HG03280 (cell line): ENCODE results near the gene PACRG.

Experiments used
- ATAC-seq: cut with Tn5 transposase; IDR thresholded peaks from one replicate; pipeline ENCODE4 v1.9.1; 2021; ENCODE audit warnings: mild to moderate bottlenecking, moderate library complexity; ENCODE audit not compliant: unreplicated experiment

PACRG gene

GRCh38 chr6:163063561-163063960 lies 335.8 kb downstream of the PACRG start:
- ATAC-seq = no peak

GRCh38 chr6:163064397-163064796 lies 336.6 kb downstream of the PACRG start:
- ATAC-seq = no peak

GRCh38 chr6:163066200-163066599 lies 338.4 kb downstream of the PACRG start:
- ATAC-seq = no peak

GRCh38 chr6:163077134-163077533 lies 349.4 kb downstream of the PACRG start:
- no peak for ATAC-seq

- no peak for ATAC-seq
These were observed 350.9 kb downstream of the PACRG start for GRCh38 chr6:163078712-163079111.

- no peak for ATAC-seq
These were observed 352.5 kb downstream of the PACRG start for GRCh38 chr6:163080228-163080627.

- ATAC-seq = no peak
These were observed 355.4 kb downstream of the PACRG start for GRCh38 chr6:163083141-163083540.

- ATAC-seq = no peak
These were observed 357.7 kb downstream of the PACRG start for GRCh38 chr6:163085426-163085825.

GRCh38 chr6:163085861-163086623 lies 358.3 kb downstream of the PACRG start:
- no peak for ATAC-seq

- no peak for ATAC-seq
These were observed 358.8 kb downstream of the PACRG start for GRCh38 chr6:163086624-163086920.

GRCh38 chr6:163087981-163088380 lies 360.2 kb downstream of the PACRG start:
- ATAC-seq = no peak

GRCh38 chr6:163092876-163093275 lies 365.1 kb downstream of the PACRG start:
- no peak for ATAC-seq

- no peak for ATAC-seq
These were observed 367.1 kb downstream of the PACRG start for GRCh38 chr6:163094881-163095280.

GRCh38 chr6:163095401-163095800 lies 367.6 kb downstream of the PACRG start:
- no peak for ATAC-seq

GRCh38 chr6:163098827-163099479 lies 371.2 kb downstream of the PACRG start:
- ATAC-seq = no peak

- no peak for ATAC-seq
These were observed 371.9 kb downstream of the PACRG start for GRCh38 chr6:163099621-163100171.

GRCh38 chr6:163100259-163100658 lies 372.5 kb downstream of the PACRG start:
- no peak for ATAC-seq

- ATAC-seq = no peak
These were observed 385.7 kb downstream of the PACRG start for GRCh38 chr6:163113358-163113962.

GRCh38 chr6:163118941-163119340 lies 391.2 kb downstream of the PACRG start:
- no peak for ATAC-seq

- ATAC-seq = no peak
These were observed 392.4 kb downstream of the PACRG start for GRCh38 chr6:163120223-163120622.

- ATAC-seq = no peak
These were observed 393.5 kb downstream of the PACRG start for GRCh38 chr6:163121270-163121669.

- ATAC-seq = no peak
These were observed 394.6 kb downstream of the PACRG start for GRCh38 chr6:163122365-163122764.
